Memory B cell (primary cell): ENCODE data around the gene DIAPH2.

ENCODE experiments used
- ATAC-seq: fragments of 150-1000 bp; cut with Tn5 transposase; 2 replicates; pipeline ENCODE4 v1.10.0; 2021; ENCODE audit warnings: low read depth, mild to moderate bottlenecking, moderate library complexity
- DNase-seq, 2 donors: peaks; one replicate each; pipeline ENCODE4 v3.0.0; 2022; ENCODE audit warnings: low spot score in 2 of 2
- H3K27ac Mint-ChIP-seq: one replicate; pipeline ENCODE4 v1.8.0; 2022; ENCODE audit warnings: mild to moderate bottlenecking, moderate library complexity, mixed read lengths
- H3K27me3 Mint-ChIP-seq: one replicate; pipeline ENCODE4 v1.8.0; 2022; ENCODE audit warnings: mixed read lengths
- H3K36me3 Mint-ChIP-seq: one replicate; pipeline ENCODE4 v1.8.0; 2022; ENCODE audit warnings: mild to moderate bottlenecking, mixed read lengths
- H3K4me1 Mint-ChIP-seq: one replicate; pipeline ENCODE4 v1.8.0; 2022; ENCODE audit warnings: mixed read lengths
- H3K4me3 Mint-ChIP-seq: one replicate; pipeline ENCODE4 v1.8.0; 2022; ENCODE audit warnings: mild to moderate bottlenecking, moderate library complexity, mixed read lengths
- H3K9me3 Mint-ChIP-seq: one replicate; pipeline ENCODE4 v1.8.0; 2022; ENCODE audit warnings: mixed read lengths

Gene DIAPH2

GRCh38 chrX:97102938-97103337, 418.3 kb downstream of the DIAPH2 start:
- Mint-ChIP-seq H3K27ac (peak overlapping the region; percentile 4), H3K4me1 (no peaks in the 10 kb centered on the region), H3K9me3 (no peaks in the 10 kb centered on the region), H3K27me3 (no peaks in the 10 kb centered on the region), H3K4me3 (no peak overlapping the region), H3K36me3 (peaks cover 10% of the 10 kb centered on the region)
- ATAC-seq: peak; percentile 34
- DNase-seq: no peak

- Mint-ChIP-seq H3K4me3 (no peak overlapping the region), H3K4me1 (no peaks in the 10 kb centered on the region), H3K9me3 (no peaks in the 10 kb centered on the region), H3K27me3 (no peaks in the 10 kb centered on the region), H3K36me3 (peaks cover 3% of the 10 kb centered on the region), H3K27ac (no peak overlapping the region)
- ATAC-seq (no peak), DNase-seq (no peak)
Measured at GRCh38 chrX:97109730-97110129, 425.1 kb downstream of the DIAPH2 start.

GRCh38 chrX:97117572-97117971, 432.9 kb downstream of the DIAPH2 start:
- Mint-ChIP-seq H3K4me3 (no peak overlapping the region), H3K4me1 (no peaks in the 10 kb centered on the region), H3K36me3 (peaks cover 8% of the 10 kb centered on the region), H3K27ac (no peak overlapping the region), H3K27me3 (no peaks in the 10 kb centered on the region), H3K9me3 (no peaks in the 10 kb centered on the region)
- ATAC-seq (no peak), DNase-seq (no peak)

- H3K27me3 Mint-ChIP-seq: no peaks in the 10 kb centered on the region
- no peaks in the 10 kb centered on the region for H3K4me1 Mint-ChIP-seq
- H3K4me3 Mint-ChIP-seq: no peak overlapping the region
- H3K27ac Mint-ChIP-seq: no peak overlapping the region
- peaks cover 8% of the 10 kb centered on the region for H3K36me3 Mint-ChIP-seq
- no peak for DNase-seq
- no peaks in the 10 kb centered on the region for H3K9me3 Mint-ChIP-seq
- ATAC-seq: no peak
Measured at GRCh38 chrX:97119474-97120109, 434.9 kb downstream of the DIAPH2 start.

- Mint-ChIP-seq H3K27ac (no peak overlapping the region), H3K4me3 (no peak overlapping the region), H3K27me3 (no peaks in the 10 kb centered on the region), H3K4me1 (no peaks in the 10 kb centered on the region), H3K9me3 (no peaks in the 10 kb centered on the region), H3K36me3 (peaks cover 8% of the 10 kb centered on the region)
- ATAC-seq (no peak), DNase-seq (no peak)
Measured at GRCh38 chrX:97123001-97123400, 438.4 kb downstream of the DIAPH2 start.

- Mint-ChIP-seq H3K36me3 (peaks cover 3% of the 10 kb centered on the region), H3K27me3 (no peaks in the 10 kb centered on the region), H3K27ac (no peak overlapping the region), H3K4me3 (no peak overlapping the region), H3K9me3 (no peaks in the 10 kb centered on the region), H3K4me1 (peaks cover 3% of the 10 kb centered on the region)
- DNase-seq: no peak
- ATAC-seq: no peak
Measured at GRCh38 chrX:97126020-97126419, 441.4 kb downstream of the DIAPH2 start.

- H3K27me3 Mint-ChIP-seq: no peaks in the 10 kb centered on the region
- DNase-seq: no peak
- no peak overlapping the region for H3K27ac Mint-ChIP-seq
- no peak overlapping the region for H3K4me3 Mint-ChIP-seq
- ATAC-seq: no peak
- H3K9me3 Mint-ChIP-seq: no peaks in the 10 kb centered on the region
- peaks cover 5% of the 10 kb centered on the region for H3K36me3 Mint-ChIP-seq
- H3K4me1 Mint-ChIP-seq: peaks cover 4% of the 10 kb centered on the region
Measured at GRCh38 chrX:97132664-97133415, 448.2 kb downstream of the DIAPH2 start.

- Mint-ChIP-seq H3K36me3 (peaks cover 6% of the 10 kb centered on the region), H3K4me3 (no peak overlapping the region), H3K27ac (no peak overlapping the region), H3K9me3 (no peaks in the 10 kb centered on the region), H3K4me1 (peaks cover 6% of the 10 kb centered on the region), H3K27me3 (no peaks in the 10 kb centered on the region)
- ATAC-seq (no peak), DNase-seq (no peak)
Measured at GRCh38 chrX:97145934-97146333, 461.3 kb downstream of the DIAPH2 start.

- peaks cover 2% of the 10 kb centered on the region for H3K9me3 Mint-ChIP-seq
- H3K4me3 Mint-ChIP-seq: no peak overlapping the region
- no peak for DNase-seq
- H3K4me1 Mint-ChIP-seq: peaks cover 3% of the 10 kb centered on the region
- H3K36me3 Mint-ChIP-seq: peaks cover 2% of the 10 kb centered on the region
- ATAC-seq: no peak
- H3K27me3 Mint-ChIP-seq: no peaks in the 10 kb centered on the region
- no peak overlapping the region for H3K27ac Mint-ChIP-seq
Measured at GRCh38 chrX:97155816-97156215, 471.2 kb downstream of the DIAPH2 start.

GRCh38 chrX:97158269-97158668, 473.6 kb downstream of the DIAPH2 start:
- Mint-ChIP-seq H3K4me3 (no peak overlapping the region), H3K27ac (no peak overlapping the region), H3K4me1 (peaks cover 3% of the 10 kb centered on the region), H3K36me3 (peaks cover 5% of the 10 kb centered on the region), H3K9me3 (no peaks in the 10 kb centered on the region), H3K27me3 (no peaks in the 10 kb centered on the region)
- ATAC-seq: no peak
- DNase-seq: no peak

- H3K27me3 Mint-ChIP-seq: no peaks in the 10 kb centered on the region
- H3K36me3 Mint-ChIP-seq: peaks cover 5% of the 10 kb centered on the region
- H3K9me3 Mint-ChIP-seq: no peaks in the 10 kb centered on the region
- no peak for DNase-seq
- peaks cover 3% of the 10 kb centered on the region for H3K4me1 Mint-ChIP-seq
- no peak for ATAC-seq
- H3K4me3 Mint-ChIP-seq: no peak overlapping the region
- no peak overlapping the region for H3K27ac Mint-ChIP-seq
Measured at GRCh38 chrX:97159916-97160800, 475.5 kb downstream of the DIAPH2 start.

GRCh38 chrX:97167333-97167732, 482.7 kb downstream of the DIAPH2 start:
- Mint-ChIP-seq H3K27me3 (no peaks in the 10 kb centered on the region), H3K4me3 (no peak overlapping the region), H3K27ac (no peak overlapping the region), H3K36me3 (peaks cover 7% of the 10 kb centered on the region), H3K9me3 (no peaks in the 10 kb centered on the region), H3K4me1 (no peaks in the 10 kb centered on the region)
- DNase-seq (no peak), ATAC-seq (no peak)

- Mint-ChIP-seq H3K4me1 (no peaks in the 10 kb centered on the region), H3K4me3 (no peak overlapping the region), H3K36me3 (peaks cover 2% of the 10 kb centered on the region), H3K27ac (peak overlapping the region; percentile 55), H3K27me3 (no peaks in the 10 kb centered on the region), H3K9me3 (no peaks in the 10 kb centered on the region)
- no peak for DNase-seq
- ATAC-seq: peak; percentile 50
Measured at GRCh38 chrX:97168646-97169045, 484.0 kb downstream of the DIAPH2 start.

- H3K4me3 Mint-ChIP-seq: no peak overlapping the region
- H3K9me3 Mint-ChIP-seq: no peaks in the 10 kb centered on the region
- DNase-seq (no peak), ATAC-seq (no peak)
- H3K4me1 Mint-ChIP-seq: no peaks in the 10 kb centered on the region
- no peak overlapping the region for H3K27ac Mint-ChIP-seq
- no peaks in the 10 kb centered on the region for H3K27me3 Mint-ChIP-seq
- peaks cover 6% of the 10 kb centered on the region for H3K36me3 Mint-ChIP-seq
Measured at GRCh38 chrX:97175147-97175546, 490.5 kb downstream of the DIAPH2 start.
